Activated CD4-positive, alpha-beta memory T cell treated with anti-CD3 and anti-CD28 coated beads, Interleukin-2, amount 10 ng/mL, durations not matched to agents 7 days and 5 days (primary cell): ENCODE results near the gene UCK1. TPM values are rescaled to one million over a fixed set of nuclear protein-coding genes. Genes with fewer than 3 reads are reported as not detected.

ENCODE experiments used
- CTCF ChIA-PET: fragments of 350-600 bp; sonication (Branson Sonifier 250); formaldehyde crosslinking; loops from one replicate; lab custom pipeline; 2021; ENCODE audit warnings: antibody characterized with exemption, inconsistent platforms; lab: Charles Lee
- POLR2A ChIA-PET: fragments of 350-600 bp; sonication (Branson Sonifier 250); formaldehyde crosslinking; loops from one replicate; lab custom pipeline; 2021; ENCODE audit warnings: antibody characterized with exemption; lab: Charles Lee
- DNase-seq: peaks from one replicate; pipeline ENCODE4 v3.0.0-alpha.2; 2020
- H3K27ac Mint-ChIP-seq: one replicate; pipeline ENCODE4 v1.8.0; 2021; ENCODE audit warnings: mild to moderate bottlenecking, mixed read lengths
- H3K27me3 Mint-ChIP-seq: one replicate; pipeline ENCODE4 v1.8.0; 2021; ENCODE audit warnings: mixed read lengths
- H3K36me3 Mint-ChIP-seq: one replicate; pipeline ENCODE4 v1.8.0; 2021; ENCODE audit warnings: low read depth, mixed read lengths
- H3K4me1 Mint-ChIP-seq: one replicate; pipeline ENCODE4 v1.8.0; 2021; ENCODE audit warnings: mixed read lengths
- H3K4me3 Mint-ChIP-seq: one replicate; pipeline ENCODE4 v1.8.0; 2021; ENCODE audit warnings: mild to moderate bottlenecking, mixed read lengths
- H3K9me3 Mint-ChIP-seq: one replicate; pipeline ENCODE4 v1.8.0; 2021; ENCODE audit warnings: mixed read lengths
- total RNA-seq, 2 experiments: library from RNA; stranded (reverse); gene quantifications; one replicate each; pipeline ENCODE4 v1.2.3, GENCODE V29; 2021

The UCK1 gene
- total RNA-seq, 2 experiments from 2014 or later, result 23.8 to 24.6 TPM

GRCh38 chr9:131482343-131483006, 48.6 kb downstream of the UCK1 start:
- Mint-ChIP-seq H3K4me3 (no peak overlapping the region), H3K9me3 (no peaks in the 10 kb centered on the region), H3K4me1 (no peaks in the 10 kb centered on the region), H3K36me3 (peaks cover 67% of the 10 kb centered on the region), H3K27ac (no peak overlapping the region), H3K27me3 (no peaks in the 10 kb centered on the region)
- CTCF ChIA-PET, result no interaction called here
- POLR2A ChIA-PET, result interaction anchor here (0.9 kb wide), 1 partner anchor 171 kb away, joined by 3 read pairs; no protein-coding TSS in a partner anchor
- no peak for DNase-seq

- ChIA-PET CTCF (interaction anchor here (0.7 to 2.5 kb wide), 3 partner anchors 13 to 132 kb away, joined by 3 to 14 read pairs (median 3); no protein-coding TSS in a partner anchor), POLR2A (interaction anchor here (0.7 to 1.3 kb wide), 3 partner anchors 19 to 170 kb away, joined by 3 read pairs; no protein-coding TSS in a partner anchor)
- H3K4me1 Mint-ChIP-seq, result no peaks in the 10 kb centered on the region
- no peaks in the 10 kb centered on the region for H3K27me3 Mint-ChIP-seq
- DNase-seq, result no peak
- no peak overlapping the region for H3K27ac Mint-ChIP-seq
- no peaks in the 10 kb centered on the region for H3K9me3 Mint-ChIP-seq
- H3K4me3 Mint-ChIP-seq, result no peak overlapping the region
- H3K36me3 Mint-ChIP-seq, result peaks cover 65% of the 10 kb centered on the region
Observed at GRCh38 chr9:131481441-131482342, 49.4 kb downstream of the UCK1 start.

- ChIA-PET POLR2A (interaction anchor here (0.6 to 1.3 kb wide), 2 partner anchors 20 to 767 kb away, joined by 3 read pairs; no protein-coding TSS in a partner anchor), CTCF (interaction anchor here (1.4 to 2.5 kb wide), 3 partner anchors 107 to 144 kb away, joined by 3 to 14 read pairs (median 6); no protein-coding TSS in a partner anchor)
- Mint-ChIP-seq H3K4me1 (no peaks in the 10 kb centered on the region), H3K27me3 (no peaks in the 10 kb centered on the region), H3K4me3 (no peak overlapping the region), H3K36me3 (peaks cover 60% of the 10 kb centered on the region), H3K27ac (no peak overlapping the region), H3K9me3 (no peaks in the 10 kb centered on the region)
- no peak for DNase-seq
Observed at GRCh38 chr9:131480258-131480657, 50.8 kb downstream of the UCK1 start.

GRCh38 chr9:131478911-131479310, 52.2 kb downstream of the UCK1 start:
- H3K36me3 Mint-ChIP-seq, result peaks cover 63% of the 10 kb centered on the region

GRCh38 chr9:131478421-131478868, 52.6 kb downstream of the UCK1 start:
- peak; percentile 59 for DNase-seq
- H3K4me3 Mint-ChIP-seq, result no peak overlapping the region
- H3K27ac Mint-ChIP-seq, result no peak overlapping the region
- ChIA-PET POLR2A (no interaction called here), CTCF (interaction anchor here (1.1 to 1.4 kb wide), 6 partner anchors 13 to 264 kb away, joined by 3 to 8 read pairs (median 5); no protein-coding TSS in a partner anchor)
- no peaks in the 10 kb centered on the region for H3K27me3 Mint-ChIP-seq
- no peaks in the 10 kb centered on the region for H3K4me1 Mint-ChIP-seq
- peaks cover 67% of the 10 kb centered on the region for H3K36me3 Mint-ChIP-seq
- no peaks in the 10 kb centered on the region for H3K9me3 Mint-ChIP-seq

More at GRCh38 chr9:131478911-131479310, 52.2 kb downstream of the UCK1 start:
- no peaks in the 10 kb centered on the region for H3K27me3 Mint-ChIP-seq
- no peak overlapping the region for H3K4me3 Mint-ChIP-seq
- POLR2A ChIA-PET, result no interaction called here
- CTCF ChIA-PET, result interaction anchor here (1.4 kb wide), 3 partner anchors 106 to 265 kb away, joined by 3 to 6 read pairs (median 4); no protein-coding TSS in a partner anchor
- H3K27ac Mint-ChIP-seq, result no peak overlapping the region
- no peak for DNase-seq
- no peaks in the 10 kb centered on the region for H3K4me1 Mint-ChIP-seq
- no peaks in the 10 kb centered on the region for H3K9me3 Mint-ChIP-seq

GRCh38 chr9:131477816-131478419, 53.1 kb downstream of the UCK1 start:
- peaks cover 67% of the 10 kb centered on the region for H3K36me3 Mint-ChIP-seq
- POLR2A ChIA-PET, result no interaction called here
- CTCF ChIA-PET, result interaction anchor here (0.7 to 1.4 kb wide), 6 partner anchors 10 to 264 kb away, joined by 3 to 8 read pairs (median 4); no protein-coding TSS in a partner anchor
- no peak overlapping the region for H3K27ac Mint-ChIP-seq
- no peak for DNase-seq
- H3K27me3 Mint-ChIP-seq, result no peaks in the 10 kb centered on the region
- no peaks in the 10 kb centered on the region for H3K9me3 Mint-ChIP-seq
- no peak overlapping the region for H3K4me3 Mint-ChIP-seq
- no peaks in the 10 kb centered on the region for H3K4me1 Mint-ChIP-seq

- Mint-ChIP-seq H3K36me3 (peaks cover 65% of the 10 kb centered on the region), H3K4me1 (no peaks in the 10 kb centered on the region), H3K27ac (no peak overlapping the region), H3K4me3 (no peak overlapping the region), H3K27me3 (no peaks in the 10 kb centered on the region), H3K9me3 (no peaks in the 10 kb centered on the region)
- no peak for DNase-seq
- ChIA-PET CTCF (interaction anchor here (0.7 to 1.4 kb wide), 5 partner anchors 10 to 263 kb away, joined by 3 to 8 read pairs (median 4); no protein-coding TSS in a partner anchor), POLR2A (no interaction called here)
Observed at GRCh38 chr9:131477367-131477766, 53.7 kb downstream of the UCK1 start.

- Mint-ChIP-seq H3K36me3 (peaks cover 63% of the 10 kb centered on the region), H3K27ac (no peak overlapping the region), H3K27me3 (no peaks in the 10 kb centered on the region), H3K4me3 (no peak overlapping the region), H3K9me3 (no peaks in the 10 kb centered on the region), H3K4me1 (no peaks in the 10 kb centered on the region)
- no peak for DNase-seq
- ChIA-PET POLR2A (no interaction called here), CTCF (interaction anchor here (0.8 to 1.4 kb wide), 4 partner anchors 15 to 127 kb away, joined by 3 to 8 read pairs (median 8); no protein-coding TSS in a partner anchor)
Observed at GRCh38 chr9:131476777-131477345, 54.2 kb downstream of the UCK1 start.

- Mint-ChIP-seq H3K27me3 (no peaks in the 10 kb centered on the region), H3K9me3 (no peaks in the 10 kb centered on the region), H3K36me3 (peaks cover 62% of the 10 kb centered on the region), H3K27ac (no peak overlapping the region), H3K4me3 (no peak overlapping the region), H3K4me1 (no peaks in the 10 kb centered on the region)
- ChIA-PET CTCF (interaction anchor here (0.5 to 0.8 kb wide), 2 partner anchors 126 to 239 kb away, joined by 3 to 7 read pairs; no protein-coding TSS in a partner anchor), POLR2A (interaction anchor here (0.9 kb wide), 1 partner anchor 25 kb away, joined by 3 read pairs; no protein-coding TSS in a partner anchor)
- no peak for DNase-seq
Observed at GRCh38 chr9:131475956-131476776, 54.9 kb downstream of the UCK1 start.

- H3K36me3 Mint-ChIP-seq, result peaks cover 69% of the 10 kb centered on the region
- CTCF ChIA-PET, result no interaction called here
Observed at GRCh38 chr9:131475111-131475955, 55.7 kb downstream of the UCK1 start.

More at GRCh38 chr9:131475111-131475955, 55.7 kb downstream of the UCK1 start:
- no peak for DNase-seq
- H3K27ac Mint-ChIP-seq, result no peak overlapping the region
- H3K4me3 Mint-ChIP-seq, result no peak overlapping the region
- H3K4me1 Mint-ChIP-seq, result no peaks in the 10 kb centered on the region
- H3K27me3 Mint-ChIP-seq, result no peaks in the 10 kb centered on the region
- POLR2A ChIA-PET, result interaction anchor here (0.9 kb wide), 1 partner anchor 25 kb away, joined by 3 read pairs; no protein-coding TSS in a partner anchor
- H3K9me3 Mint-ChIP-seq, result no peaks in the 10 kb centered on the region
